Keratinocyte (primary cell): ENCODE data around the gene USP13. TPM values are rescaled to one million over a fixed set of nuclear protein-coding genes. Genes with fewer than 3 reads are reported as not detected.

ENCODE experiments used
- DNase-seq: peaks from one replicate; pipeline ENCODE4 v3.0.0-alpha.2; 2011; ENCODE audit warnings: low read depth, missing footprints, low spot score
- FAIRE-seq: peaks from 2 replicates; lab custom pipeline; 2011; peaks lifted over from hg19 to GRCh38; lab: Jason Lieb, UNC
- H2AFZ ChIP-seq: 2 replicates; pipeline ENCODE4 v1.6.0; 2012; ENCODE audit warnings: low read length, control low read depth, inconsistent platforms; ENCODE audit not compliant: control insufficient read depth
- H3K27ac ChIP-seq: 2 replicates; pipeline ENCODE4 v1.5.1; 2011; ENCODE audit warnings: low read length; ENCODE audit not compliant: control insufficient read depth, insufficient read depth
- H3K27me3 ChIP-seq: 3 replicates; pipeline ENCODE4 v1.6.0; 2011; ENCODE audit warnings: low read length; ENCODE audit not compliant: control insufficient read depth, insufficient read depth; ENCODE audit errors: extremely low read depth
- H3K36me3 ChIP-seq, 2 experiments: 2 replicates in 1 of 2; 3 replicates in 1 of 2; pipeline ENCODE4 v1.5.1; 2011; ENCODE audit warnings: low read length in 2 of 2, mild to moderate bottlenecking in 1 of 2; ENCODE audit not compliant: control insufficient read depth in 2 of 2, insufficient read depth in 2 of 2; ENCODE audit errors: extremely low read depth in 1 of 2
- H3K4me1 ChIP-seq: 3 replicates; pipeline ENCODE4 v1.5.1; 2011; ENCODE audit warnings: low read length; ENCODE audit not compliant: control insufficient read depth, insufficient read depth; ENCODE audit errors: extremely low read depth
- H3K4me2 ChIP-seq: 3 replicates; pipeline ENCODE4 v1.6.0; 2011; ENCODE audit warnings: low read depth, low read length; ENCODE audit not compliant: control insufficient read depth, insufficient read depth; ENCODE audit errors: extremely low read depth
- H3K4me3 ChIP-seq, 3 experiments: fragments of 200-600 bp in 1 of 3; sonication (generic) in 1 of 3; 2 replicates in 2 of 3; 3 replicates in 1 of 3; pipeline ENCODE4 v1.5.1; 2011 to 2016; ENCODE audit warnings: low read length in 3 of 3, mild to moderate bottlenecking in 3 of 3, control low read depth in 2 of 3, inconsistent platforms in 1 of 3, low read depth in 1 of 3, mixed read lengths in 1 of 3, mixed run types in 1 of 3, moderate library complexity in 1 of 3; ENCODE audit not compliant: control insufficient read depth in 2 of 3, insufficient read depth in 2 of 3; ENCODE audit errors: extremely low read depth in 1 of 3
- H3K79me2 ChIP-seq: 2 replicates; pipeline ENCODE4 v1.6.0; 2012; ENCODE audit warnings: low read length; ENCODE audit not compliant: control insufficient read depth, insufficient read depth
- H3K9ac ChIP-seq: 3 replicates; pipeline ENCODE4 v1.6.0; 2011; ENCODE audit warnings: low read length; ENCODE audit not compliant: control insufficient read depth, insufficient read depth; ENCODE audit errors: extremely low read depth
- H3K9me1 ChIP-seq: 3 replicates; pipeline ENCODE4 v1.6.0; 2011; ENCODE audit warnings: low read length; ENCODE audit not compliant: control insufficient read depth, insufficient read depth; ENCODE audit errors: extremely low read depth
- H3K9me3 ChIP-seq: 2 replicates; pipeline ENCODE4 v1.5.1; 2012; ENCODE audit warnings: low read depth, low read length; ENCODE audit not compliant: control insufficient read depth
- H4K20me1 ChIP-seq: 3 replicates; pipeline ENCODE4 v1.6.0; 2011; ENCODE audit warnings: low read length; ENCODE audit not compliant: control insufficient read depth, insufficient read depth; ENCODE audit errors: extremely low read depth
- CTCF ChIP-seq, 3 experiments: IDR thresholded peaks in 1 of 3; conservative IDR thresholded peaks in 1 of 3; optimal IDR thresholded peaks in 1 of 3; 2 replicates in 2 of 3; 3 replicates in 1 of 3; pipeline versions ENCODE3 to v1.5.1; 2011; ENCODE audit warnings: low read length in 3 of 3, mild to moderate bottlenecking in 3 of 3, moderate library complexity in 2 of 3, control low read depth in 1 of 3, inconsistent platforms in 1 of 3; ENCODE audit not compliant: insufficient read depth in 2 of 3; ENCODE audit errors: extremely low read depth in 1 of 3
- EZH2 ChIP-seq: IDR thresholded peaks from one replicate; pipeline ENCODE4 v1.6.1; 2012; ENCODE audit warnings: inconsistent platforms, mild to moderate bottlenecking, low read length, moderate library complexity
- dilution Hi-C: fragments of 300-500 bp; cut with MboI; formaldehyde crosslinking; loops from one replicate; pipeline ENCODE4 v1.7.0; 2020; ENCODE audit warnings: low sequenced_read_pairs; ENCODE audit not compliant: extremely low pct_ligation_motif_present
- polyA plus RNA-seq, 5 experiments: library from polyadenylated mRNA; depleted of rRNA in 3 of 5; stranded (reverse) in 3 of 5; stranded (forward) in 1 of 5; unstranded in 1 of 5; fragments of >200 nt; gene quantifications; 1 replicate in 1 of 5; 2 replicates in 3 of 5; 3 replicates in 1 of 5; pipeline versions ENCODE4 v1.2.1 to v1.2.3, GENCODE V29; 2011 to 2012; ENCODE audit warnings: missing spikeins in 2 of 5, low read depth in 1 of 5, low replicate concordance in 1 of 5

USP13 gene
- polyA plus RNA-seq, 1 donor (not counting 4 experiments of a cell fraction or from before 2014, with no cell fraction given): 3.3 TPM

- H3K9ac ChIP-seq: no peak overlapping the region
- H3K4me3 ChIP-seq: no peak overlapping the region
- dilution Hi-C loops: no loop called here
- H2AFZ ChIP-seq: no peak overlapping the region
- no peaks in the 10 kb centered on the region for H3K9me1 ChIP-seq
- H3K27me3 ChIP-seq: no peaks in the 10 kb centered on the region
- no peak for DNase-seq
- H3K4me2 ChIP-seq: no peak overlapping the region
- H3K79me2 ChIP-seq: no peaks in the 10 kb centered on the region
- no peaks in the 10 kb centered on the region for H3K36me3 ChIP-seq
- FAIRE-seq: no peak
- no peak overlapping the region for H3K27ac ChIP-seq
- no peaks in the 10 kb centered on the region for H4K20me1 ChIP-seq
- no peak for TF ChIP-seq CTCF (optimal IDR thresholded peaks at IDR 0.05 in 1 of 3, IDR thresholded peaks at IDR 0.05 in 1 of 3, conservative IDR thresholded peaks at IDR 0.05 in 1 of 3; ENCODE audit: extremely low read depth in 1 of 3, insufficient read depth in 2 of 3, low read length in 3 of 3)
- no peak for TF ChIP-seq EZH2
- H3K9me3 ChIP-seq: no peaks in the 10 kb centered on the region
- no peaks in the 10 kb centered on the region for H3K4me1 ChIP-seq
Observed at GRCh38 chr3:179826247-179826637, 173.4 kb downstream of the USP13 start.

GRCh38 chr3:179828738-179829137, 175.9 kb downstream of the USP13 start:
- H3K9me3 ChIP-seq: no peaks in the 10 kb centered on the region
- H3K4me1 ChIP-seq: no peaks in the 10 kb centered on the region
- no peak overlapping the region for H2AFZ ChIP-seq
- DNase-seq: no peak
- dilution Hi-C loops: no loop called here
- H3K36me3 ChIP-seq: no peaks in the 10 kb centered on the region
- no peak for TF ChIP-seq EZH2
- TF ChIP-seq CTCF (optimal IDR thresholded peaks at IDR 0.05 in 1 of 3, IDR thresholded peaks at IDR 0.05 in 1 of 3, conservative IDR thresholded peaks at IDR 0.05 in 1 of 3; ENCODE audit: extremely low read depth in 1 of 3, insufficient read depth in 2 of 3, low read length in 3 of 3): no peak
- no peak overlapping the region for H3K4me2 ChIP-seq
- H3K27me3 ChIP-seq: no peaks in the 10 kb centered on the region
- H3K9me1 ChIP-seq: no peaks in the 10 kb centered on the region
- H4K20me1 ChIP-seq: no peaks in the 10 kb centered on the region
- H3K27ac ChIP-seq: no peak overlapping the region
- H3K79me2 ChIP-seq: no peaks in the 10 kb centered on the region
- H3K4me3 ChIP-seq: no peak overlapping the region
- FAIRE-seq: no peak
- no peak overlapping the region for H3K9ac ChIP-seq
